ENCODE results near the gene NCKAP5L.
"Not testable (repeated sequence)": the region's sequence is repeated elsewhere in the genome, so short reads cannot be mapped to it uniquely, and the experiment has no call there.

Gene NCKAP5L

GRCh38 chr12:49776413-49776812 is 51.8 kb downstream of the NCKAP5L start:
- DNase-seq: peak; percentile 19 to 81

- not testable (repeated sequence) for DNase-seq
Observed at GRCh38 chr12:49773102-49773501, 55.1 kb downstream of the NCKAP5L start.

GRCh38 chr12:49767333-49767732 is 60.9 kb downstream of the NCKAP5L start:
- peak in 1 of 2 experiments; percentile 17 for DNase-seq

DNA sequence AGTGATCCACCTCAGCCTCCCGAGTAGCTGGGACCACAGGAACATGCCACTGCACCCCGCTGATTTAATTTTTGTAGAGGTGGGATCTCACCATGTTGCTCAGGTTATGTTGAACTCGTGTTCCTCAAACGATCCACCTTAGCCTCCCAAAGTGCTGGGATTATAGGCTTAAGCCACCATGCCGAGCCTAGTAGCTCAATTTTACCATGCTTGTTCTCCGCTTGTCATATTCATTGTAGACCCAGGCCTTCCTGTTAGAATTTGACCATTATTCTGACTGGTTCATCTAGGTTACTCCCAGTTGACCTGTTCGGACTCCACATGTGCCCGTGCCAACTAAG is 62.1 kb downstream of the NCKAP5L start:
- DNase-seq: no peak

- no peak for DNase-seq
Observed at GRCh38 chr12:49764126-49764525, 64.1 kb downstream of the NCKAP5L start.

DNA sequence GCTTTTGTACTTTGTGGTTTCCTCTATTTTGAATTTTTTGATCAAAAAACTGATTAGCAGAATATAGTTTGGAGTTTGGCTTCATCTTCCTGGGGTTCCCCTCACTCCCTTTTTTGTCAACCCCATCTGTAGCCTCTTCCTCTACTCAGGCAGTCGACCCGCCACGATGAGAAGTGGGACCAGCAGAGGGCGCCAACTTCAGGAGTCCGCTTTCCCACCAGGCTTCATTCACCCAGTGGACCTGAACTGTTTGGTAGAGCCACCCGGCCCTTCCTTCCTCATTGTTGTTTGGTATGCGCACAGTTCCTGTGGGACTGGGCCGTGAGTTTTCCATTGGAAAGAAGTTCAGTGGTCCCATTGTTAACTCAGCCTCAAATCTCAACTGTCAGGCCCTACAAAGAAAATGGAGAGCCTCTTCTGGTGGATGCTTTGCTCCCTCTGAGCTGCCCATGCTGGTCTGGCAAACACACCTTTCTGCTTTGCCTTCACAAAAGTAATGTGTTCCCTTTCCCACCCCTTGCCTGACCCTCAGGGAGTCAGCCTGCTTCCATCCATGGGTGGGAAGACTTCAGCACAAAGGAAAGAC is 65.1 kb downstream of the NCKAP5L start:
- DNase-seq: peak in 1 of 2 experiments; percentile 61

- DNase-seq: no peak
Observed at GRCh38 chr12:49762468-49762847, 65.8 kb downstream of the NCKAP5L start.

DNA sequence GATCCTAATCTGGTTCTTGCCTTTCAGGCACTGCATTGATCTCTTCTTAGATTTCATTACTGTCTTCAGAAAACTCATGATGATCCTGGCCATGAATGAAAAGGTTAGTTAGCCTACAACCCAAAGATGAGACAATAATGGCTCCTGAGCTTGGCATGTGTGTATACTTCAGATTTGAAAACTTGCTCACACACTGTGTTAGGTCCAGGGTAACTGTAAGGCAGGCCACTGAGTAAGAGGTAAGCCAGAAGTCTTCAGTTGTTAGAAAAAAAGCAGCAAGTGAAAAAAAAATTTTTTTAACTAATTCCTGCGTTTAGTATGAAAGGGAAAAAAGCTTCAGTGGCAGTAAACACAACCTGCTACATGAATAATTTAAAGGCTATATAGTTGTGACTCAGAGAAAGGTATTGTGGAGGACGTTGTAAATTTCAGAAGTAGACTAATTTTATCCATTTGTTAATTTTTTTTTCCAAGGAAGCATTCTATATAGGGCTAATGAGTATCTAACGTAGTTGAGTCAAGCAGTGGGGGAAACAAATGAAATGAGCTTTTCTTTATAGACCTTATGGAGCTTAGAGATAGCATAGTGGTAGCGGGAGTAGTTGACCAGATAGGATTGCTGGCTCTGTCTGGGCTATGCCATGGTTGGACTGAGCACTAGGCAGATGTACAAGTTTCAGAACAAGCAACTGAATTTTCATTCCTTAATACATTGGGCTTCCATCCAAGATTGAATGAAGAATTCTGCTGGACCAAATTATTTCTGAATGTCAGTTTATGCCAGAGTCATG is 66.3 kb downstream of the NCKAP5L start:
- DNase-seq: no peak

DNA sequence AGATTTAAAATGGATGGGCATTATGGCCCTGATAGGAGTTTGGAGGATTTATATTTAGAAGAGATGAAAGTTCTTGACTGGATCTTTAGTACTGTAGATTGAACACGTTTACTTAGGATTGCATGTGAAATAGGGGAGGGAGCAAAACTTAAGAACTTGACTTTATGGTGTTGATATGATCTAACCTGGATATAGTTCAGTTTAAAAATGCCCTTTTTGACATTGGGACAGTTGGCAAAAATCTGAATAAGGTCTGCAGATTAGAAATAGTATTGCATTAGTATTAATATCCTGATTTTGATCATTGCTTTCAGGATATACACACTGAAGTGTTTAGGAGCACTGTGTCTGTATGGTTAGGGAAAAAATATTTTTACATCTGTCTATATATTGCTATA is 77.2 kb downstream of the NCKAP5L start:
- DNase-seq: no peak

DNA sequence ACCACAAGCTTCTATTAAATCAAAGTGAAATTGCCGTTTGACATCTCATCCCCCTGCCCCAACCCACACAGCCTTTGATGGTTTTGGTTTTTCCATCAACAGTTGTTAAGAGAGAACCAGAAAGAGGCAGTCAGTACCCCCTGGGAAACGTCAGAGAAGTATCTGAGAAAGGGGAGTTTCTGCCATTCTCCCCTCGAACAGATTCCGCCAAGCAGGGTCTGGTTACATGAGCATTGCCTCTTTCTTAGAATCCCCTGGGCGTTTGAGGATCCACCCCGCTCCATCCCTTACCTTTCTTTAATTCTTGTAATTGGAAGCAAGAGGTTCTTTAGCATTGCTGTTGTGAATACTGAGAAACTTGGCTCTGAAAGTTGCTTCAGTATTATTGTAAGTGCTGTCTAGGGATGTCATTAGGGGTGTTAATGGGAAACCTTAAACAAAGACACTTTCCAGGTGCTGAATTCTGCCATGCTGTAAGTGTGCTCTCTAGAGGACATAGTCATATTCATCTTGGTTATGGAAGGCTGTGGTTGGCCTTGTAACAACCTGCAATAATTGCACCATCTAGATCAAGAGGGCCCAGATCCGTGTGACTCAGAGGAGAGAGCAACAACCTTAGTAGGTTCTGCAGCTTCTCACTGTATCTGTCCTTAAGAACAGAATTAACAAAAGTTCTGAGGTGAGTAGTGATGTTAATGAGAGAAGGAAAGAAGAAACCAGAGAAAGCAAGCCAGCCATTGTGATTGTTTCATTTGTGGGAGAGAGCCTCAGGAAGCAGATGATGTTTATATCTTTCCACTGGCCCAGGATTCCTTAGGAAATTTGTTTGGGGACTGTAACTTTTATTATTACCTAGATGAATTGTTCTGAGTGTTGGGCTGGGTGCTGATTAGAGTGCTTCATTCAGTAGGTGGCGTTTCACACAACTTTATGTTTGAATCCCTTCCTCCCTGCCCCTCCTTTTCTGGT is 77.9 kb downstream of the NCKAP5L start:
- no peak for DNase-seq

- DNase-seq: no peak
Observed at GRCh38 chr12:49748800-49749199, 79.4 kb downstream of the NCKAP5L start.

- DNase-seq: no peak
Observed at GRCh38 chr12:49748306-49748705, 79.9 kb downstream of the NCKAP5L start.

DNA sequence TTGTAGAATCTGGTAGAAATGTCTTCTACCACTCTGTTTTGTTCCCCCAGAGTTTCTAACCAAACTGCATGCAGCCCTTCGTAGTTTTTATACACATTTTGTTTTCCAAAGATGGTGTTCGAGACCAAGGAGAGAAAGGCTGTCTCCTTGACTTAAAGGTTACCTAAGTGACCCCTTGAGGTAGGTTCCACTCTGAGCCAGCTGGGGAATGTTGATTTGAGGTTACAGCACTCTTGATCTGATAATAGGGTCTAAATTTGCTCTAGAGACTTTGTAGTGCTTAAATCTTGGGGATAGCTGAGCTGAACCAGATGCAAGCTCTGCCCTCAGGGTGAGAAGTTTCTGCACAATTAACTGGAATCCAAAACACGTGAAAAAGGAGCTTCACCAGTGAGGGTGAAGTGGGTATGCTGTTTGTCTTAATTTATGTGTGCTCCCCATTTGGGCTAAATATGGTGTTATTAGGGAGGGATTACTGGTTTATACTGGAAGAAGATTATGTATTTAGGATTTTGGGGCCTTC is 83.8 kb downstream of the NCKAP5L start:
- no peak for DNase-seq

DNA sequence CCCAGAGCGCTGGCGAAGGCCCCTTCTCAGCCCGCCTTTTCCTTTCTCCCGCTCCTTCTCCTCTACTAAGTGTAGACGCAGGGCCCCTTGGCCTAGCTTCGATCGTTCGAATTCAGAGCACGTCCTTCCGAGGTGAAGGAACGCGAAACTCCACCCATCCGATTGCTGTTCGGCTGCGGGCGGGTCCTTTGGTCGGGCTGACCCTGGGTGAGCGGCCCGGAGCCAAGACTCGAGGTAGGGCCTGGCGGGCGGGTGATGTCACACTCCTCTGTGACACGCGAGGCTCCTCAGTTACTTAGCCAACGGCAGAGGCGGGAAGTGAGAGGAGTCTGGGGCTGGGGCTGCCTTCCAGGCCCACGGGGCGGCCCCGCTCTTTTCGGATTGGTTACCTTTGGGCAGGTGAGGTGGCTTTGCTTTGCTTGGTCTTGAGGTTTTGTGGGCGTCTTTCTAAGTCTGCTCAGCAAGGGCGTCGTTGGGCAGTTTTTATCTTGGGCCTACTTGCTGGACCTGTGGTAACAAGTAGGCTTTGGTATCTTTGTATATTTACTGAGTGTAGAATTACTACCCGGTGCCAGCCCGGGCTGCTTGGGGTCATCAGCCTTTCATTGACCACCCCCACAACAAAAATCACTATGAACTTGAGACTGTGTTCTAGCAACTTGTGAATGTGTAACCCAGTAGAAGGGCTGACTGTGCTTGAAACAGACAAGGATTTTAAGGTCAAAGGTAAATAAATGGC is 86.2 kb downstream of the NCKAP5L start:
- peak; percentile 66 to 78 for DNase-seq

Measured in NCI-H526 (cell line).